Thyroid gland (tissue), 4 donors: ENCODE measurements around the gene ZBTB8A.

Source experiments
- POLR2A ChIP-seq, 2 donors: fragments of 450-650 bp; IDR thresholded peaks; one replicate each; pipeline ENCODE4 v1.6.1; 2017; ENCODE audit warnings: antibody characterized with exemption in 2 of 2, mild to moderate bottlenecking in 2 of 2, moderate library complexity in 1 of 2
- TF ChIP-seq, protein P1 (sequence below), 6 experiments: fragments of 200-600 bp in 3 of 6; fragments of 450-650 bp in 3 of 6; sonication (generic) in 3 of 6; IDR thresholded peaks; one replicate each; pipeline ENCODE4 v1.5.1; 2016 to 2019; ENCODE audit warnings: antibody characterized with exemption in 6 of 6, mild to moderate bottlenecking in 2 of 6, inconsistent platforms in 1 of 6, moderate library complexity in 1 of 6

DNA sequence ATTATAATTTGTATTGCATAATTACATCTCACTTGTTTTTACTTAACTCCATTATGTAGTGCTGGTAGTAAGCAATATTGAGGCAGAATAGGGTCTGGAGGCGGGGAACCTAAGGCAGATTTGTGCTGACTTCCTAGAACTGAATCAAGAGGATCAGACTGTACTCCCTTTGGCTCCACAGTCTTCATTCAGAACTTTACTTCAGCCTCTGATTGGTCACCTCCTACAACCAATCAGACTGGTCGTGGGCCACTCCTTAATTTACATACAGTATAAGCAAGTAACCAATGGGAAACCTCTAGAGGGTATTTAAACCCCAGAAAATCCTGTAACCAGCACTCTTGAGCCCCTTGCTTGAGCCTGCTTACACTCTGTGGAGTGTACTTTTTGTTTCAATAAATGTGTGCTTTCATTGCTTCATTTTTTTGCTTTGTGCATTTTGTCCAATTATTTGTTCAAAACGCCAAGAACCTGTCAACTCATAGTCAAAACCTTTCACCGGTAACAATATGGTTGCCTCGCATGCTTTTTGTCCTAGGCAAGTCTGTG is 79.5 kb downstream of the ZBTB8A start:
- TF ChIP-seq, protein P1, sequence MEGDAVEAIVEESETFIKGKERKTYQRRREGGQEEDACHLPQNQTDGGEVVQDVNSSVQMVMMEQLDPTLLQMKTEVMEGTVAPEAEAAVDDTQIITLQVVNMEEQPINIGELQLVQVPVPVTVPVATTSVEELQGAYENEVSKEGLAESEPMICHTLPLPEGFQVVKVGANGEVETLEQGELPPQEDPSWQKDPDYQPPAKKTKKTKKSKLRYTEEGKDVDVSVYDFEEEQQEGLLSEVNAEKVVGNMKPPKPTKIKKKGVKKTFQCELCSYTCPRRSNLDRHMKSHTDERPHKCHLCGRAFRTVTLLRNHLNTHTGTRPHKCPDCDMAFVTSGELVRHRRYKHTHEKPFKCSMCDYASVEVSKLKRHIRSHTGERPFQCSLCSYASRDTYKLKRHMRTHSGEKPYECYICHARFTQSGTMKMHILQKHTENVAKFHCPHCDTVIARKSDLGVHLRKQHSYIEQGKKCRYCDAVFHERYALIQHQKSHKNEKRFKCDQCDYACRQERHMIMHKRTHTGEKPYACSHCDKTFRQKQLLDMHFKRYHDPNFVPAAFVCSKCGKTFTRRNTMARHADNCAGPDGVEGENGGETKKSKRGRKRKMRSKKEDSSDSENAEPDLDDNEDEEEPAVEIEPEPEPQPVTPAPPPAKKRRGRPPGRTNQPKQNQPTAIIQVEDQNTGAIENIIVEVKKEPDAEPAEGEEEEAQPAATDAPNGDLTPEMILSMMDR (IDR thresholded peaks at IDR 0.05), result no peak
- TF ChIP-seq POLR2A (IDR thresholded peaks at IDR 0.05), result no peak
